Choroid plexus epithelial cell (primary cell): Measurements from ENCODE around the gene G2E3.
A peak's percentile ranks its signal among the peaks of the same experiment; 100 is the strongest.

Source experiments
- DNase-seq: peaks from one replicate; pipeline ENCODE4 v3.0.0-alpha.2; 2010; ENCODE audit warnings: low read depth
- H3K4me3 ChIP-seq: 2 replicates; pipeline ENCODE4 v1.5.1; 2011; ENCODE audit warnings: low read depth, mild to moderate bottlenecking, control low read depth, low read length, moderate library complexity
- CTCF ChIP-seq: conservative IDR thresholded peaks from 2 replicates; pipeline ENCODE4 v1.5.1; 2011; ENCODE audit warnings: low read depth, mild to moderate bottlenecking, control low read depth, inconsistent platforms, low read length, moderate library complexity

Gene G2E3

GRCh38 chr14:30564235-30564867, 5.4 kb downstream of the G2E3 start:
- DNase-seq, result no peak
- TF ChIP-seq CTCF, result no peak
- H3K4me3 ChIP-seq, result no peak overlapping the region

- no peak for DNase-seq
- H3K4me3 ChIP-seq, result no peak overlapping the region
- no peak for TF ChIP-seq CTCF
Observed at GRCh38 chr14:30564868-30565248, 5.9 kb downstream of the G2E3 start.

GRCh38 chr14:30569216-30569902, 10.4 kb downstream of the G2E3 start:
- H3K4me3 ChIP-seq, result no peak overlapping the region
- DNase-seq, result no peak
- TF ChIP-seq CTCF, result no peak

DNA sequence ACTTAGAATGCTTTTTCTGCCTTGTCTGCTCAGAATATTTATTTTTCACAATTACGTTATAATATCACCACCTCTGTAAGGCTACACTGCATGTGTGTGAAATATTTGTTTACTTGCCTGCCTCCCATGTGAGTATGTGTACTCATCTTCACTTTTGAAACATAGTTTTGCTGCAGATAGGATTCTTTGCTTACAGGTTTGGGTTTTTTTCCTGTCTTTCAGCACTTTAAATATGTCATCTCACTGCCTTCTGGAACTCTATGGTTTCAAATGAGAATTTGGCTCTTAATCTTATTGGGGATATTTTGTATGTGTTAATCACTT, 10.9 kb downstream of the G2E3 start:
- H3K4me3 ChIP-seq, result no peak overlapping the region
- DNase-seq, result no peak
- no peak for TF ChIP-seq CTCF

- no peak for DNase-seq
- H3K4me3 ChIP-seq, result no peak overlapping the region
- no peak for TF ChIP-seq CTCF
Observed at GRCh38 chr14:30572237-30572636, 13.3 kb downstream of the G2E3 start.

GRCh38 chr14:30572771-30573170, 13.8 kb downstream of the G2E3 start:
- H3K4me3 ChIP-seq, result no peak overlapping the region
- no peak for TF ChIP-seq CTCF
- no peak for DNase-seq

DNA sequence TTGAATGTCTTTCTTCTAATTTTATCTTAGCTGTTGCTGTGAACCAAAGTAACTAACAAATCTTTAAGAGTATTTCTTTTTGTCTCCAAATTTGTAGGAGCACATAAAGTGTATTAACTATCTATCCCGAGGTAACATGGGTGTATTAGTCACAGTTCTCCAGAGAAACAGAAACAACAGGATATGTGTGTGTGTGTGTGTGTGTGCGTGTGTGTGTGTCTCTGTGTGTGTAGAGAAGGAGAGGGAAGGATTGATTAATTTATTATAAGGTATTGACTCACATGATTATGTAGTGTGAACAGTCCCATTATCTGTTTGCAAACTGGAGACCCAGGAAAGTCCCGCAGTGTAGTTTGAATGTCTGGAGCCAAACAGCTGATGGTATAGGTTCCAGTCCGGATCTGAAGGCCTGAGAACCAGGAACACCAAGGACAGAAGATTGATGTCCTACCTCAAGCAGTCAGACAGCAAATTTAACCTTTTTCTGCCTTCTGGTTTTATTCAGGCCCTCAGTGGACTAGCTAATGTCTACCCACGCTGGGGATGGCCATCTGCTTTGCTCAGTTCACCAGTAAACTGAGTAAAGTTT, 14.4 kb downstream of the G2E3 start:
- no peak for TF ChIP-seq CTCF
- no peak overlapping the region for H3K4me3 ChIP-seq
- peak; percentile 81 for DNase-seq
